ELF-1 (cell line): Measurements from ENCODE around the gene RHOBTB3.

ENCODE experiments used
- DNase-seq: peaks from one replicate; pipeline ENCODE4 v3.0.0-alpha.2; 2016; ENCODE audit warnings: low read depth, low spot score

The RHOBTB3 gene

GRCh38 chr5:95763941-95764340, 32.8 kb downstream of the RHOBTB3 start:
- no peak for DNase-seq

- no peak for DNase-seq
Measured at GRCh38 chr5:95768731-95769130, 37.6 kb downstream of the RHOBTB3 start.

- DNase-seq = no peak
Measured at GRCh38 chr5:95770830-95771708, 39.9 kb downstream of the RHOBTB3 start.

GRCh38 chr5:95771892-95772291, 40.8 kb downstream of the RHOBTB3 start:
- DNase-seq = no peak

- DNase-seq = no peak
Measured at GRCh38 chr5:95773335-95774059, 42.4 kb downstream of the RHOBTB3 start.

- DNase-seq = no peak
Measured at GRCh38 chr5:95777441-95777840, 46.3 kb downstream of the RHOBTB3 start.

- no peak for DNase-seq
Measured at GRCh38 chr5:95778713-95779436, 47.7 kb downstream of the RHOBTB3 start.

GRCh38 chr5:95779611-95780010, 48.5 kb downstream of the RHOBTB3 start:
- DNase-seq = no peak

- DNase-seq = no peak
Measured at GRCh38 chr5:95780597-95780996, 49.5 kb downstream of the RHOBTB3 start.

GRCh38 chr5:95781101-95781583, 50.0 kb downstream of the RHOBTB3 start:
- peak; percentile 87 for DNase-seq

GRCh38 chr5:95782181-95782580, 51.0 kb downstream of the RHOBTB3 start:
- DNase-seq = no peak

GRCh38 chr5:95783661-95784060, 52.5 kb downstream of the RHOBTB3 start:
- DNase-seq = no peak

GRCh38 chr5:95784514-95785302, 53.6 kb downstream of the RHOBTB3 start:
- DNase-seq = no peak

- DNase-seq = no peak
Measured at GRCh38 chr5:95786821-95787418, 55.8 kb downstream of the RHOBTB3 start.

- DNase-seq = no peak
Measured at GRCh38 chr5:95788493-95788892, 57.4 kb downstream of the RHOBTB3 start.

- peak; percentile 68 for DNase-seq
Measured at GRCh38 chr5:95791751-95792150, 60.6 kb downstream of the RHOBTB3 start.

- no peak for DNase-seq
Measured at GRCh38 chr5:95794070-95794516, 63.0 kb downstream of the RHOBTB3 start.

- DNase-seq = no peak
Measured at GRCh38 chr5:95797301-95797700, 66.2 kb downstream of the RHOBTB3 start.

- no peak for DNase-seq
Measured at GRCh38 chr5:95798048-95798447, 66.9 kb downstream of the RHOBTB3 start.

GRCh38 chr5:95798545-95798944, 67.4 kb downstream of the RHOBTB3 start:
- DNase-seq = no peak
